Right ventricle myocardium inferior (tissue), 1 donor: Measurements from ENCODE around the gene MFRP. TPM values are rescaled to one million over a fixed set of nuclear protein-coding genes. Genes with fewer than 3 reads are reported as not detected.
A peak's percentile ranks its signal among the peaks of the same experiment; 100 is the strongest.

Experiments used
- ATAC-seq: fragments of 200-7000 bp; cut with Tn5 transposase; one replicate; pipeline ENCODE4 v1.9.1; 2020; ENCODE audit warnings: mild to moderate bottlenecking, moderate library complexity
- DNase-seq: peaks from one replicate; pipeline ENCODE4 v3.0.0; 2021; ENCODE audit errors: missing footprints
- intact Hi-C: fragments of 100-400 bp; cut with DNase I; formaldehyde crosslinking; loops from one replicate; pipeline ENCODE4 v1.11.0; 2022
- total RNA-seq: library from RNA; stranded (reverse); fragmentation: NEBNext Ultra II Directional; extraction: Animal tissue kit (Norgen Biotek cat#: 25700); gene quantifications from one replicate; pipeline ENCODE4 v1.2.1, GENCODE V29; 2021
- donor health status: DM: no; HTN: yes; CAD: no; lungs with severe emphysema.

MFRP gene
- total RNA-seq, 1 donor from 2014 or later, result not detected

DNA sequence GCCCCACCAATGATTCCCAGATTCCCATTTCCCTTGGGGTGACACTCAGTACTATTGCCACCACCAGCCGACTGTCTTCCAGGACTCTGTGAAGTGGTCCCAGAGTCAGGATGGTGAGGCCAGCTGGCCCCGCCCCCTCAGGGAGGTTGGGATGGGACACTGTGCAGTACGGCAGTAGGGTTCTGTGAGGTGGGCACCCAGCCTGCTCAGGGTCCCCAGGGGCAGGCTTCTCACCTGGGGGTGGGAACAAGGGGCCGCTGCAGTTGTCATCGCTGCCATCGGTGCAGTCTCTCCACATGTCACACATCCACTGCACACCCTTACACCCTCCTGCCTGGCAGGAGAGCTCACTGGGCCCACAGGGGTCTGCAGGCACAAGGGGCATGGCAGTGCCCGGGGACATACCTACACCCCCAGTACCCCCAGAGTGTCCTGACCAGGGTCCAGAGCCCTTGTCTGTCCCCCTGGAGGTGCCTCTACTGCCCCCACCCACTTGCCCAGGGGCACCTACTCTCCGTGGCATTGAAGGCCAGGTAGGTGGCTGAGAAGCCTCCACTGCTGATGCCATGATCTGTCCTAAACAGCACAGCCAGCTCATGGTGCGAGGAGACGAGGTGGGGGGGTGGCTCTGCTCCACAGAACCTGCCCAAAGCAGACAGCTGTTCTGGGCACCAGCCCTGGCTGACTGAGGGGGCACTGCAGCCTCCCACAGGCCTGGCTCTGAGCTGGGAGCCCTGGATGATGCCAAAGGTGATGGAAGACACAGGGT lies 4.0 kb downstream of the MFRP start:
- ATAC-seq, result no peak
- DNase-seq, result peak; percentile 47
- intact Hi-C loops, result no loop called here

DNA sequence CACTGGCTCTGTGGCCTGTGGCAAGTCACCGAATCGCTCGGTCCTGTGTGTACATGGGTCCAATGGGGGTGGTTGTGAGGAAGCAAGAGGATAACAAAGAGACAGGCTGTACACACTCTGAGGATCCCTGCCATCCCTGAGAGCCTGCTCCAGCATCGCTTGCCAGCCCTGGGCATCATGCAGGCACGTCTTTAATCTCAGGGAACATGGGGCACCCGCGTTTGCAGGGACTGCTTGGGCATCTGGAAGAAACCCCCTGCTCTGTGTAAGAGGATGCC lies 4.5 kb downstream of the MFRP start:
- intact Hi-C loops, result no loop called here
- ATAC-seq (no peak), DNase-seq (peak; percentile 42)

DNA sequence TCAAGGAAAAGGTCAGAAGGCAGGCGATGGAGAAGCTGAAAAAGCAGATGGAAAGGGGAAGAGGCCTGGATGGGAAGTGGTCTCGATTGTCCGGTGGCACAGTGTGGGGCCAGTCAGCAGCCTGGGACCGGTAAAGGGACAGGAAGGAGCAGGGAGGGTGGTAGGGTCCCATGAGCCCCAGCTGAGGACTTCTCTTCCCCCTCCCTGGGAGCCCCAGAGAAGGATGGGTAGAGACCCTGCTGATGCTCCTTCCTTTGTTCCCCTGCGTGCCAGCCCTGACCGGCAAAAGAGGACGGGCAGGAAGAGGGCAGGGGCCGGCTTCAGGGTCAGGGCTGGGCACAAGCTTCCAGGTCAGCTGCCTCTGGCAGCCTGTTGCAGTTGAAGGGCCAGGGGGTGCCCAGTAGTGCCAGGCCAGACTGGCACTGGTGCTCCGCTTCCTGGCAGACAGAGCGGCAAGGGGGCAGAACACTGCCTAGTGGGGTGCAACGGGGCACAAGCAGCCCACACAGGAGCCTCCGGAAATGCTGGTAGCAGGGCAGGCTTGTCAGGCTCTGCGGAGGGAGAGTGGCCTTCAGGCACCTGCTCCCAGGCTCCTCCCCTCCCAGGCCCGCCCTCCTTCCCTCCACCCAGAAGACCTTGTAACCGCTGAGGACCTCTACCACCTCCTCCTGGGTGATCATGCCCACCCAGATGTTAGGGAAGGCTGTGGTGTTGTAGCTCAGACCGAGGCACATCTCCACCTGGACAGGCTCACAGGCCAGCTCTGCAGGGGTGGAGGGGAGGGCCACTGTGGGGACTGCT lies 5.1 kb downstream of the MFRP start:
- intact Hi-C loops, result loop anchor here (2.0 kb wide), 1 partner anchor 33 kb away; no protein-coding TSS in a partner anchor
- DNase-seq (peak; percentile 68), ATAC-seq (no peak)

DNA sequence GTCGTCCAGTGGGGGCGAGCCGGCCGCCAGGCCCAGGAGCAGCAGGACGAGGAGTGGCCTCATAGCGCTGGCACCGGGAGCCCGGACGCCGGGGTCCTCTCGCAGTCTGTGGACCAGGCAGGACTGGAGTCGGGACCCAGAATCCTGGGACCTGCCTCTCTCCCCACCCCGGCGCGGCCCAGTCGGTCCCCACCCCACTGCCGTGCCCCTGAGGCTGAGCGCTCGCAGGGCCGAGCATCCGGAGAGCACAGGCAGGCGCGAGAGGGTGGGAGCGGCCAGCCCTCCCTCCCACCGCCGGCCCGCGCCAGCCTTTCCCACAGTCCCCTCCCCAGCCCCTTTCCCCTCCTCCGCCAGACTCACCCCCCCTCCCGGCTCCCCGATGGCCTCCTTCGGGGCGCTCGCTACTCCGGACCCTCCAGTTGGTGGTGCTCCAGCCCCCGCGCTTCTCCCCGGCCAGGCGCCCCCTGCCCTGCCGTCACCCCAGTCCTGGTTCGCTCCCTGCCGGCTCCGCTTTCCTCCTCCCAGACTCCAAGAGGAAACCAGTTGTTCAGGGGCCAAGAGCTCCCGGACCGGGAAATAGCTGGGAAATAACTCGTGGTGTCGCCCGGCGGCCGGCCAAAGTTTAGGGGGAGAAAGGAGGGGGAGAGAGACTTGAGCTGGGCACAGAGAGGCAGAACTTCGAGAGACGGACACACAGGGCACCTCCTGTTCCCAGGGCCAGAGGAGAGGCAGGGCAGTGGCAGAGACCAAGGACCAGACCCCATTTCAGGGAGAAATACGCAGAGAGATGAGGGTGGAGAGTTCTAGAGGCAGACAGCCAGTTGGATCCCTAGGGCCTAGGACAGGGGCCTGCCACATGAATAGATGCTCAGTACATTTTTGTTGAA lies 5.9 kb downstream of the MFRP start, which contains the start of gene C1QTNF5:
Gene C1QTNF5, minus strand, starts transcription at position 549 of the 887 bp plus-strand sequence. Its CDS starts 486 bp downstream, at position 63.
- intact Hi-C loops, result loop anchor here (2.0 kb wide), 1 partner anchor 34 kb away; no protein-coding TSS in a partner anchor

DNA sequence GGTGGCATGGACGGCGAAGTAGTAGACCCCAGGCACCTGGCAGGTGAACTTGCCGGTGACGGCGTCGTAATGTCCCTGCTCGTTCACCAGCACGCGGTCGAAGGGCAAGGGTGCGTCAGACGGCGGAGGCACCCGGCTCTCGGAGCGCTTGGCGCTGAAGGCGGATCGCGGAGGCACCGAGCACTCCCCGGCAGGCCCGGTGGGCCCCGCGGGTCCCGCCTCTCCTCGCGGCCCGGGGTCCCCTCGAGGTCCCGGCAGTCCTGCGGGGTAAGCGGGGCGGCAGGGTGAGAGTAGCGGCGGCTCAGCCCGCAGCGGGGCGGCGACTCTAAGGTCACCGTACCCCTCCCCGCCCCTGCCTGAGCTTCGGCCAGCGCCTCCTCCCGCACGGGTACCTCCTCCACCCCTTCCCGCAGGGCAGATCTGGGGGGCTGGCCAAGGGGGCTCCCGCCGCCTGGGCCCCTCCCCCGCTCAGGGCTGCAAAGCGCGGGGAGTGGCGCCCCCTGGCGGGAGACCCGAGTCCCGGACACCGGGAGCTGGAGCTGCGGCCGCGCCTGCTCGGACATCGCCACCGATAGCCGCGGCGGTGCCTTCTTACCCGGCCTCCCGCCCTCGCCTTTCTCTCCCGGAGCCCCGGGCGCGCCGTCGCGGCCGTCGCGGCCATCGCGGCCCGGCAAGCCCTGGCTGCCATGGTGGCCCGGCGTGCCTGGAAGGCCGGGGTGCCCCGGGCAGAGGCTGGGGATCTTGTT lies 6.7 kb downstream of the MFRP start:
- ATAC-seq, result peak; percentile 66
- peak; percentile 87 for DNase-seq
- intact Hi-C loops, result loop anchor here (2.0 kb wide), 1 partner anchor 35 kb away; no protein-coding TSS in a partner anchor

More for the DNA sequence above, 5.9 kb downstream of the MFRP start, which contains the start of gene C1QTNF5:
- ATAC-seq (peak; percentile 61), DNase-seq (peak; percentile 92)

DNA sequence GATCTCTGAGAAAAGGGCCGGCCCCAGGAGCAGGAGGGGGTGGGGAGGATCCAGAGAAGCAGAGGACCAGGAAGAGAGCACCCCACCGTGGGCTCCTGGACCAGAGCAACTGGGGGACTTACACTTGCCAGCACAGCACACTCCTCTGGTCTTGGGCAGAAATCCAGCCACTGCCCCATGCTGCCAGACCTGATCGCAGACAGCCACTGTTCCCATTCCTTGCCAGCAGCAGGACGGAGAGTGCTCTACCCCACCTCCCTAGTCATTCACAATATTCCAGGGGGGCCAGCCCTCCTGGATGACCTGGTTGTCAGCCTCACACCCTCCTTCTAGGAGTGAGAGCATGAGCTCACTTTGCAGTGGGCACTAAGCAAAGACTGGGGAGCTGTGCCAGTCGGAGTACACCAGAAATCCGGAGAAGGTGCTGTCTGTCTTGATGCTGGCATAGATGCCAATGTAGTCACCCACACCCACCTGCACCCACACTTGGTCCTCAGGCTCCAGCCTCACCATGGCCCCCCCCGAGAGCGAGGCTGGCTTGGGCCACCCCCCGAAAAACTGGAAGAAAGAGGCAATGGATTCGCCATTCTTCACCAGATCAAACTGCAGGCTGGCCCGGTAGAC lies 7.4 kb downstream of the MFRP start:
- ATAC-seq, result no peak
- intact Hi-C loops, result no loop called here
- DNase-seq, result peak; percentile 64

DNA sequence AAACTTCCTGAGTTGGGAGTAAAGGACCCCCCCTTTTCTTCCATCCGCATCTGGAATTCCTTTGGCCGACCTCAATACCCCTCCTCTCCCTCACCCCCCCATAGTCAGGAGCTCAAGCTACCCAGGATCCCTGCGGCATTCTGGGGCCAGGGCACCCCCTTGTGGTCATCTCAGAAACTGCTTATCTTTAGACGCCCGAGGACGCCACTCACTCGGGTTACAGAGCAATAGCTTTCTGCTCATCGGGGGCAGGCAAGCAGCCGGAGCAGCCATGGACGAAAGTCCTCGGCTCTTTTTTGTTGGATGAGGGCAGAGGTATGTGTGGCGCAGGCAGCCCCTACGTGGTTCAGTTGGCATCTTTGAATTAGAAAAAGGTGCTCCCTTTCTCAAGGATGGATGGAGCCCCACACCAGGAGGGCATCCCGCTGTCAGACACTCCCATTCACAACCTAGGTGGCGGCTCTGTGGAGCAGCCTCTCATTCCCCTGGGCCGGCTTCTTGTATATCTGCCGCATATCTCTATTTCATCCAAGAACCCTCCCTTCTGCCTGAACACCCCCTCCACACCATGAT lies 8.1 kb downstream of the MFRP start:
- intact Hi-C loops, result no loop called here
- DNase-seq, result peak; percentile 85

DNA sequence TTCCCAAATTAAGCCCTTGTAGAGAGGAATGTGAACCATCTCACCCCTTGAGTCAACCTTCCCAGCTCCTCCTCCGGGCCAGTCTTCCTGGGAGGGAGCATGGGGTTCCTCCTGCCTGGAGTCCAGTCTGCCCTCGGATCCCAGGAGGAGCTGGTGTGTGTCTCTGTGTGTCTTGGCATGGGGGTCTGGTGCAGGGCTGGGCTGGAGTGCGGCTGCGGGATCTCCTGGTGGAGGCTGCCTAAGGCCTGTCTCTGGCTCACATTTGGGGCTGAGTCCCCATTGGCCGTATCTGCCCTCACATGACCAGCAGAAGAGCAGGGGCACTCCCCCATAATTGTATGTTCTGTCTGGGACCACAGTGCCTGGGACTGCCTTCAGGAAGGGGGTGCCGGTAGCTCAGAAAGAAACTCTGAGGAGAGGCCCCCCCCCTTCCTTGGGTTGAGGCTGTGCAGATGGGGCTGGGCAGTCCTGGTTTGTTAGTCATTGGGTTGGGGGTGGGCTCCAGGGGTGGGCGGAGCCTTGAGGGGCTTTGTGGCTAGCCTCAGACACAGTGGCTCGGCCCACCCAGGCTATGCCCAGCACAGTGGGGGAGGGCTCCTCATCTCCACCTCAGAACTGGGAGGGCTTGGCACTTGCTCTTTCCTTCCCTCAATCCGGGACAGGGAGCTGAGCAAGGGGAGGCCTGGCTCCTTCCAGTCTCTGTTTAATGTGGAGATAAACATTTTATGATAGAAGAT lies 8.8 kb downstream of the MFRP start:
- intact Hi-C loops, result no loop called here
- DNase-seq (peak; percentile 23), ATAC-seq (no peak)

More for the DNA sequence above, 8.1 kb downstream of the MFRP start:
- ATAC-seq, result no peak

DNA sequence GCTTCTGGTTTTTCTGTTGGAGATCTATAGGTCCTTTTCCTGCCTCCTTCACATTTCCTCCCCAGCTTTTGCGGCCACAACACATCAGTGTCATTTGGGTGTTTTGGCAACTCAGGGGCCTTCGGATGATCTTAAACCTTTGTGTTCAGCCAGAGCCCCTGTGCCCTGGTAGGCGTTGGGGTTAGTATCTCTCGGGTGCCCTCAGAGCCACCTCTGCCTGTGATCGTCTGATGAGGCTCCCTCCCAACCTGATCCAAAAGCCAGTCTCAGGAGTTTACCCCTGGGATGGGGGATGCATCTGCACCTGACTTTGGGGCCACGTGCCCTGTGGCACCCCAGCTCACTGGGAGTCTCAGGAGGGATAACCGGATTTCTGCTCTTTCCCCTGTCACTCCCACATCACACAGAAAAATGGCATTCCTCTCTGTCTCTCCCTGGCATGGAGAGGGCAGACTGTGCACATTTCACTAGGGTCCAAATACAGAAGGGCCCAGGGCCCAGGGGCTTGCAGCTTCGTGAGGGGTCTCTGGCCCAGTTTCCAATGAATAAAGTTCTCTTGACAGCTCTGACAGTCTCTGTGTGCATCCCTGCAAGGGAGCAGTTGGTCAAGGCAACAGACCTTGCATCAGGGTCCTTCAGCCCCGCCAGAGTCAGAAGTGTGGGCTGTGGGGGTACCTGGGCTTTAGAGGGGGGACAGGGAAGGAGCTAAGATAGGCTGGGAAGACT lies 9.6 kb downstream of the MFRP start:
- DNase-seq, result peak; percentile 25
- no peak for ATAC-seq
- intact Hi-C loops, result no loop called here

DNA sequence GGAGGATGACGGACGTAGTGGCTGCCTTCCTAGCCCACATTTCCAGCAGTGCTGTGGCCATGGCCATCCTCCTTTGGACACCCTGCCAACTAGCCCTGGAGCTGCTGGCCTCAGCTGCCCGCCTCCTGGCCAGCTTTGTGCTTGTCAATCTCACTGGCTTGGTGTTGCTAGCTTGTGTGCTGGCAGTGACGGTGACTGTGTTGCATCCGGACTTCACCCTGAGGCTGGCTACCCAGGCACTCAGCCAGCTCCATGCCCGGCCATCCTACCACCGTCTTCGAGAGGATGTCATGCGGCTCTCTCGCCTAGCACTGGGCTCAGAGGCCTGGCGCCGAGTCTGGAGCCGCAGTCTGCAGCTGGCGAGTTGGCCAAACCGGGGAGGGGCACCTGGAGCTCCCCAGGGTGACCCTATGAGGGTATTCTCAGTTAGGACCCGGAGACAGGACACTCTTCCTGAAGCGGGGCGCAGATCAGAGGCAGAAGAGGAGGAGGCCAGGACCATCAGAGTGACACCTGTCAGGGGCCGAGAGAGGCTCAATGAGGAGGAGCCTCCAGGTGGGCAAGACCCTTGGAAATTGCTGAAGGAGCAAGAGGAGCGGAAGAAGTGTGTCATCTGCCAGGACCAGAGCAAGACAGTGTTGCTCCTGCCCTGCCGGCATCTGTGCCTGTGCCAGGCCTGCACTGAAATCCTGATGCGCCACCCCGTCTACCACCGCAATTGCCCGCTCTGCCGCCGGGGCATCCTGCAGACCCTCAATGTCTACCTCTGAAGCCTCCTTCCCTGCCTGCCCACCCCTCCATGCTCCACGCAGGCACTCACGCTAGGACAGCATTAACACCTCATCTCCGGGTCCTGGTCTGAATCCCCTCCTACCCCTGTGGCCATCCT lies 10.6 kb downstream of the MFRP start:
- DNase-seq (peak; percentile 62), ATAC-seq (no peak)
- intact Hi-C loops, result no loop called here

DNA sequence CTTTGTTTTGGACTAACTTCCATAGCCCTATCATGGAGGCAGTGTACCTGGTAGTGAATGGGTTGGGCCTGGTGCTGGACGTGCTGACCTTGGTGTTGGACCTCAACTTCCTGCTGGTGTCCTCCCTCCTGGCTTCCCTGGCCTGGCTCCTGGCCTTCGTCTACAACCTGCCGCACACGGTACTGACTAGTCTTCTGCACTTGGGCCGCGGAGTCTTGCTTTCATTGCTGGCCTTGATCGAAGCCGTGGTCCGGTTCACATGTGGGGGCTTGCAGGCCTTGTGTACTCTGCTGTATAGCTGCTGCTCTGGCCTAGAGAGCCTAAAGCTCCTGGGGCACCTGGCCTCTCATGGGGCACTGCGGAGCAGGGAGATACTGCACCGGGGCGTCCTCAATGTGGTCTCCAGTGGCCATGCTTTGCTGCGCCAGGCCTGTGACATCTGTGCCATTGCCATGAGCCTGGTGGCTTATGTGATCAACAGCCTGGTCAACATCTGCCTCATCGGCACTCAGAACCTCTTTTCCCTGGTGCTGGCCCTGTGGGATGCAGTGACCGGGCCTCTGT lies 11.3 kb downstream of the MFRP start:
- ATAC-seq, result no peak
- intact Hi-C loops, result no loop called here

DNA sequence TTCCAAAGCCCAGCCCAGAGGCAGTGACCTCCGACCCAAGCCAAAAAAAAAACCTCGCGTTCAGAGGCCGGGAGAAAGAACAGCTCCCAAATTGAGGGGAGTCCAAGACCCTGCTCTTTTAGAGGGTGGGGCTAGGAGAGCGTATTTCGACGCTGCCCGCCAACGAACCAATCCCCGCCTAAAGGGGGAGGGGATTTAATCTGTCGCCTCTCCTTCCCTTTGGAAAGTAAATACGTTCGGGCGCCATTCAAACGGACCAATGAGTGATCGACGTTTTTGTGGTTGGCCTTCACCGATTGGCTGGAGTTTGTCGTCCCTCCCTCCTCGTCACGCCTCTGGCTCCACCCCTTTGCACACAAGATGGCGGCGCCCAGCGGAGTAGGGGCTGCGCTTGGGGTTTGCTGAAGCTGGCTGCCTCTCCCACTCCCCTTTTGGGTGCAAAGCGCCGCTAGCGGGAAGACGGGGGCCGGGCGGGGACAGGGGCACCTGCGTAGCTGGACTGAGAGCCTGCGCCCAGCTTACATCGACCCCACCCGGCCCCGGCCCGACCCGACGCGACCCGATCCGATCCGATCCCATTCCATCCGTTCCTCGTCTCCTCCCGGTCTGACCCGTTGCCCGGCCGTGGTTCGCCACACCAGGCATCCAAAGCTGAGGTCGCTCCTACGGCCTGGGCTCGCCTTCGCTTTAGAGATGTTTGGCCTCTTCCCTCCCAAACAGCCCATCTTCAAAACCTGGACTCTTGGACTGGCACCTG lies 12.2 kb downstream of the MFRP start, which contains the start of gene RNF26:
Gene RNF26, plus strand, starts transcription at position 354 of the 757 bp plus-strand sequence. CDS start 596 bp downstream, outside the sequence.
- ATAC-seq (peak; percentile 93), DNase-seq (peak; percentile 94)
- intact Hi-C loops, result no loop called here

More for the DNA sequence above, 11.3 kb downstream of the MFRP start:
- peak; percentile 65 for DNase-seq

DNA sequence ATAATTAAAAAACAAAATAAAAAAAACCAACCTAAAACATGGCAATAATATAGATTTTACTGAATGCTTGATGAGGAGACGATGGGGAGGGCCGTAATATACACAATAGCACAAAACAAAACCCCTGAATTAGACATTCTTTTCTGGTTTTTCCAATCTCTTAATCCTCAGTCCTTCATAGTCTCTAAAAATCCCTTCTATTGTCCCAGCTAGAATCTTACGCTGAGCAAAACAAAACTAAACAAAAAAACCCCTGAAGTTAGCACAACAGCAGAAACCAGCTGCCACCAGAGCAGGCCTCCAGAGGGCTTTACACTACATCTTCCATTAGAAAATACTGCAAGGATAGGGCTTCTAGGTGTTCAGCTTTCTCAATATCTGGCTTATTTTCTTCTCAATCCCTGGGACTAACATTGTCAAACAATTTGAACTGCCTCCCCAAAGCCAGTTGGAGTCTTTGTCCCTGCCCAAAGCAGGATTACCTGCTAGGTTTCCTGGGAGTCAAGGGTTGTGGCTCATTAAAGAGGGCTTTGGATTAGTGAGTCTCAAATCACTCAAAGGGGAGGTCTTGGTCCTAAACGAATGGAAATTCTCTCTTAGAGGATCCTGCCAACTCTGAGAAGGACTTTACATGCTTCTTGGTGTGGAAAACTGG lies 14.3 kb downstream of the MFRP start:
- intact Hi-C loops, result no loop called here
- ATAC-seq, result no peak

DNA sequence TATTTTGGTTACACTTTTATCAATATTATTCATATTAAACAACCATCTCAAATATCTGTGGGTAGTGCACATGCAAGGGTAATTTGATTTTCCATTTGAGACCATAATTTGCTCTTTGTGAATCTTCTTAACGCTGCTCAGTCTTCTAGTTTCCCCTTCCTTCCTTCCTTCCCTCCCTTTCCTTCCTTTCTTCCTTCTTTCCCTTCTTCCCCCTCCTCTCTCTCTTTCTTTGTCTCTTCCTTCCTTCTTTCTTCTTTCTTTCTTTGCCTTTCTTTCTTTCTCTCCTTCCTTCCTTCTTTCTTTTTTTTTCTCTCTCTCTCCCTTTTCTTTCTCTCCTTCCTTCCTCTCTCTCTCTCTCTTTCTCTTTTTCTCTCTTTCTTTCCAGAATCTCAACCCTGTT lies 16.3 kb downstream of the MFRP start:
- intact Hi-C loops, result no loop called here
- no peak for DNase-seq
- no peak for ATAC-seq

More for the DNA sequence above, 14.3 kb downstream of the MFRP start:
- no peak for DNase-seq
